ENCODE measurements around the gene FRMPD4. TPM values are rescaled to one million over a fixed set of nuclear protein-coding genes. Genes with fewer than 3 reads are reported as not detected.
A peak's percentile ranks its signal among the peaks of the same experiment; 100 is the strongest.

The FRMPD4 gene
- total RNA-seq, 1 experiment from 2014 or later, result 3.7 TPM

DNA sequence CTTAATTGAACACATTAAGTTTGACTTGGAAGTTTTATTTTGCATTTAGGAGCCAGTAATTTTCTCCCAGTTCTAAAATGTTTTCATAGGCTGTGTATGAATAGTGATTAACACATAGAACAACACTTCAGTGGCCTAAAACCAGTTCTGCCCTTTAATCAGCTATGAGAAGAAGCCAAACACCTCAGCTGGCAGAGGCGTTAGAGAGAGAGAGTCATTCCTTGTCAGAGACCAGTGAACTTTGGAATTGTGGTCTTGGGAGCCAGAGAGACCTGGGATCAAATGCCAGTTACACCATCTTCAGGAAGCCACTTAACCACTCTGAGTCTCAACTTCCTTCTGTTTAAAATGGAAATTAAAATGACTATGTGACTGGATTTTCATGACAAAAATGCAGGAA is 613.6 kb downstream of the FRMPD4 start:
- no peak for DNase-seq (ENCODE audit: low read depth)

DNA sequence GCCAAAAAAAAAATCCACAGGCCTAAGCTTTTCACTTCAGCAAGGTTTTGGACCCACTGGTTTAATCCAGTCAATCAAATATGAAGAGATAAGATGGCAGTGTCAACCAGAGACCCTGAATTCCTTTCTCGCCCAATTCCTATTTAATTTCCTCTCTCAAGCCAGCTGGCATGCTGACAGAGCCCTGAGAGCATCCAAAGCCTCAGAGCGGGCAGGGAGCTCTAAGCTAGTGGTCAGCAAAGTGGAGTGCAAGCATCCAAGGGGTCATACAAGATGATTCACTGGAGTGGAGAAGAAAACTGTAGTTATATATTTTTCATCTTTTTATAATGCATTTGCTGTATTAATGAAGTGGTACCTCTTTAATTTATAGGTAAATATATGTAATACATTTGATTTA is 615.1 kb downstream of the FRMPD4 start:
- DNase-seq (ENCODE audit: low read depth), result peak; percentile 11

DNA sequence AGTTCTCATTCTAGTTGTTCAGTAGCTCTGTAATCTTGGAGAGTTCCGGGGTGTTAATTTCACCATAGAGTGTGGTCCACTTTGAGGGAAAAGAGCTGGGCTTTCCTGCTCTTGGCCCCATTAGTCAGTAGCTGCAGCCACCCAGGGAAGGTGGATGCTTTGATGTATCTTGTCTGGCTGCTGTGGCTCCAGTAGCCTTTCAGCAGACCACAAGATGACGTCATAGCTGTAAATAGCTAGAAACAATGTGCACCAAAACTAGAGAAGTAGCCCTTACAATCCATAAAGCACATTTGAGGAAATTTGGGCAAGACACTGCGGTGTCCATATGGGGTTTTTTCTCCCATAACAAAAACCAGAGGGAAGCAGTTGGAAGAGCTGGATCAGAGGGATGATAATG is 620.0 kb downstream of the FRMPD4 start:
- peak; percentile 29 for DNase-seq (ENCODE audit: low read depth)

DNA sequence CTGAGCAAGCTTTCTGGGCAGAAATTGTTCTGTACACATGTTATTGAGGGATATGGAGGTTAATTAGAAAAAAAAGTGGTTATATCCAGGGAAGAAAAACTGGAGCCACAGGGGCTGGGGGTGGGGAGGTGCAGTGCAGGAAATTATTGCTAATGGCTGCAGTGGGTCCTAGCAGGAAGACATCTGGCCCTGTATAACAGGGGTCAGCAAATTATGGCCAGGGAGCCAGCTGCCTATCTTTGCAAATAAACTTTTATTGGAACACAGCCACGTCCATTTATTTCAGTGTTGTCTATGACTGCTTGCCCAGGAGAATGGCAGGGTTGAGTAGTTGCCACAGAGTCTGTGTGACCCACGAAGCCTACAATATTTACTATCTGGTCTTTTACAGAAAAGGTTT is 629.6 kb downstream of the FRMPD4 start:
- no peak for DNase-seq (ENCODE audit: low read depth)

DNA sequence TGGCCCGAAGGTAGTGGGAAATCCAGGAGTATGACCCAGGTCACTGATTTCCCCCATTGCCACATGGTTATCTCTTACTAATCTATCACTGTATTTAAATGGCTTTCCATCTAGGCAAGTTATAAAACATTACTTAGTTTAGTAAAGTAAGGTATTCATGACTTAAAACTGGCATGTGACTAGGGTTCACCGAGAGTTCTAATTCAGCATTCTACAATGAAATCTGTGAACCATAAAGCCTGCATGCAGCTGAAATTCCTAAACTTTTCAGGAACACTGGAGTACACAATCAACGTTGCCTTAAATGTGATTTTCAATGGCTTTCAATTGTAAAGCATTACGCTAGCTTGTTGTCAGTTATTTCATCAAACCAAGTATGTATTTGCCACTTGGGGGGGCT is 630.2 kb downstream of the FRMPD4 start:
- no peak for DNase-seq (ENCODE audit: low read depth)

- peak; percentile 7 for DNase-seq (ENCODE audit: low read depth)
These were observed 632.2 kb downstream of the FRMPD4 start for GRCh38 chrX:12770440-12770839.

GRCh38 chrX:12771445-12772069 is 633.3 kb downstream of the FRMPD4 start:
- DNase-seq (ENCODE audit: low read depth), result peak; percentile 9
